Lower lobe of right lung (tissue), 2 donors: Measurements from ENCODE around the gene AMELY. TPM values are rescaled to one million over a fixed set of nuclear protein-coding genes. Genes with fewer than 3 reads are reported as not detected.

Experiments
- ATAC-seq, 2 donors: fragments of 200-7000 bp; cut with Tn5 transposase; one replicate each; pipeline ENCODE4 v1.9.1; 2020 to 2022; ENCODE audit warnings: mild to moderate bottlenecking in 2 of 2, moderate library complexity in 2 of 2
- DNase-seq: peaks from one replicate; pipeline ENCODE4 v3.0.0-alpha.2; 2020
- H3K27ac ChIP-seq: fragments of 200-600 bp; one replicate; pipeline ENCODE4 v1.8.0; 2022
- H3K27me3 ChIP-seq: fragments of 200-600 bp; one replicate; pipeline ENCODE4 v1.8.0; 2022; ENCODE audit warnings: low read depth
- H3K36me3 ChIP-seq: fragments of 200-600 bp; one replicate; pipeline ENCODE4 v1.8.0; 2022; ENCODE audit warnings: mild to moderate bottlenecking
- H3K4me1 ChIP-seq: fragments of 200-600 bp; one replicate; pipeline ENCODE4 v1.8.0; 2022
- H3K4me3 ChIP-seq: fragments of 200-600 bp; one replicate; pipeline ENCODE4 v1.8.0; 2022; ENCODE audit warnings: mild to moderate bottlenecking
- H3K9me3 ChIP-seq: fragments of 200-600 bp; one replicate; pipeline ENCODE4 v1.8.0; 2022
- intact Hi-C: fragments of 100-400 bp; cut with DNase I; formaldehyde crosslinking; loops from one replicate; pipeline ENCODE4 v1.11.0; 2022
- long read RNA-seq: library from polyadenylated mRNA; unstranded; transcript quantifications from one replicate; pipeline ENCODE4 v2.0.0, GENCODE V29; 2021
- total RNA-seq: library from RNA; stranded (reverse); fragmentation: NEBNext Ultra II Directional; extraction: Animal tissue kit (Norgen Biotek cat#: 25700); gene quantifications from one replicate; pipeline ENCODE4 v1.2.1, GENCODE V29; 2021
- TF ChIP-seq, protein P1 (sequence below): fragments of 200-600 bp; IDR thresholded peaks from one replicate; pipeline ENCODE4 v1.8.0; 2022; ENCODE audit warnings: antibody characterized with exemption, mild to moderate bottlenecking
- donor health status: DM: no; HTN: yes; CAD: no; lungs with severe emphysema.

Gene AMELY, protein sequence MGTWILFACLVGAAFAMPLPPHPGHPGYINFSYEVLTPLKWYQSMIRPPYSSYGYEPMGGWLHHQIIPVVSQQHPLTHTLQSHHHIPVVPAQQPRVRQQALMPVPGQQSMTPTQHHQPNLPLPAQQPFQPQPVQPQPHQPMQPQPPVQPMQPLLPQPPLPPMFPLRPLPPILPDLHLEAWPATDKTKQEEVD
- total RNA-seq, result not detected
- long read RNA-seq, result 0 reads

DNA sequence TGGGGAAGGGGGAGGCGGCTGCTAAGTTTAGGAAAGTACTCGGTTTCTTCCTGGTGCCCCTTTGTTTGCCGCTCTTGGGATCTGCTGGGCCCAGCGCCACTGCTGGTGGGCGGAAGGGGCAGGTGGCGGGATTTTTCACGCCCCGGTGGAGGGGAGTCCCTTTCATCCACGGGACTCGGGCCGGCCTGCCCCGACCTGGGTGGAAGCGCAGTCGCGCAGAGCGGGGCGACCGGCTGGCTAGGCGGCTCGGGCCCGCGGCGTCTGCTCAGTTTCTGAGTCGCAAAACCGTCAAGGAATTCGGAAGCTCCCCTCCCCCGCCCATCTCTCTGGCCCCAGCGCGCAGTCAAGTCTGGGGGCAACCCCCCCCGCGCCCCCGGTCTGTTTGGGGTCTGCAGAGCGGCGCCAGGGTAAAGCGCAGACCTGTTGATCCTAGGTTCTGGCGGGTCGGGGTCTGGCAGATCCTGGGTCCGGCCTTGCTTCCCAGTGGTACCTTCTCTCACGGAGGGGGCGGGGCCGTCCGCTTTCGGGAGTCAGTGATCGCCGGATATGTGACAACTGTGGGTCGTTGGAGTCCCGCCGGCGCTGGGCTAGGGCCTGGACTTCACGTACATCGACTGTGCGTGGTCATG, at the start of gene AMELY:
Gene AMELY, minus strand, starts transcription at position 500 of the 629 bp plus-strand sequence. CDS start 39,144 bp downstream, outside the sequence.
- H3K9me3 ChIP-seq, result no peaks in the 10 kb centered on the region
- H3K4me1 ChIP-seq, result peaks cover 4% of the 10 kb centered on the region
- no peak within 1 kb of the TSS for H3K27ac ChIP-seq
- peak within 1 kb of the TSS; percentile 48 for H3K4me3 ChIP-seq
- TF ChIP-seq, protein P1, sequence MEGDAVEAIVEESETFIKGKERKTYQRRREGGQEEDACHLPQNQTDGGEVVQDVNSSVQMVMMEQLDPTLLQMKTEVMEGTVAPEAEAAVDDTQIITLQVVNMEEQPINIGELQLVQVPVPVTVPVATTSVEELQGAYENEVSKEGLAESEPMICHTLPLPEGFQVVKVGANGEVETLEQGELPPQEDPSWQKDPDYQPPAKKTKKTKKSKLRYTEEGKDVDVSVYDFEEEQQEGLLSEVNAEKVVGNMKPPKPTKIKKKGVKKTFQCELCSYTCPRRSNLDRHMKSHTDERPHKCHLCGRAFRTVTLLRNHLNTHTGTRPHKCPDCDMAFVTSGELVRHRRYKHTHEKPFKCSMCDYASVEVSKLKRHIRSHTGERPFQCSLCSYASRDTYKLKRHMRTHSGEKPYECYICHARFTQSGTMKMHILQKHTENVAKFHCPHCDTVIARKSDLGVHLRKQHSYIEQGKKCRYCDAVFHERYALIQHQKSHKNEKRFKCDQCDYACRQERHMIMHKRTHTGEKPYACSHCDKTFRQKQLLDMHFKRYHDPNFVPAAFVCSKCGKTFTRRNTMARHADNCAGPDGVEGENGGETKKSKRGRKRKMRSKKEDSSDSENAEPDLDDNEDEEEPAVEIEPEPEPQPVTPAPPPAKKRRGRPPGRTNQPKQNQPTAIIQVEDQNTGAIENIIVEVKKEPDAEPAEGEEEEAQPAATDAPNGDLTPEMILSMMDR, result no peak
- peak in 1 of 2 donors; percentile 34 for ATAC-seq
- peak; percentile 50 for DNase-seq
- no peaks in the 10 kb centered on the region for H3K36me3 ChIP-seq
- peaks cover 8% of the 10 kb centered on the region for H3K27me3 ChIP-seq
- intact Hi-C loops, result no loop called here

DNA sequence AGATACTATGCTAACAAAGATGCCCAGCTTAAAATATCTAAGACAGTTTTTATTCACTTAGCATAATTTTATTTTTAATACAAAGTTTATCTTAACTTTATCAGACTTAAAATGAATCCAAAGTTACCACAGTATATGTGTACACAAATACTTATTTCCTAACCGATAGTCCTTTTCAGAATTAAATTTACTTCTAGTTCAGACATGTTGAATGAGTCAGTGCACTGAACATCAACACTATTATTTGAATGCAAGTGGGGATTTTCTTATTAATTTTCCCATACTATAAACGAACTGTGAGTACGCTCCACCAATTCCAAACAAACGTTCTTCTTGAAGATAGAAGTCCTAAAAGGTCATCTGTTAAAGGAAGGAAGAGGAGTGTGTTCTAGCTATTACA, 38.4 kb upstream of the AMELY start:
- DNase-seq (no peak), ATAC-seq (no peak)
- Histone ChIP-seq H3K36me3 (no peaks in the 10 kb centered on the region), H3K27me3 (no peaks in the 10 kb centered on the region), H3K9me3 (no peaks in the 10 kb centered on the region), H3K4me1 (no peaks in the 10 kb centered on the region), H3K27ac (no peak overlapping the region), H3K4me3 (no peak overlapping the region)
- intact Hi-C loops, result no loop called here
- TF ChIP-seq, protein P1, result no peak

GRCh38 chrY:6948378-6948777, 36.8 kb upstream of the AMELY start:
- Histone ChIP-seq H3K27me3 (no peaks in the 10 kb centered on the region), H3K27ac (no peak overlapping the region), H3K4me1 (no peaks in the 10 kb centered on the region), H3K9me3 (no peaks in the 10 kb centered on the region), H3K36me3 (no peaks in the 10 kb centered on the region), H3K4me3 (no peak overlapping the region)
- TF ChIP-seq, protein P1, result no peak
- ATAC-seq (no peak), DNase-seq (peak; percentile 45)
- intact Hi-C loops, result no loop called here

- H3K4me3 ChIP-seq, result no peak overlapping the region
- no peaks in the 10 kb centered on the region for H3K9me3 ChIP-seq
- no peaks in the 10 kb centered on the region for H3K4me1 ChIP-seq
- no peak for DNase-seq
- H3K27me3 ChIP-seq, result no peaks in the 10 kb centered on the region
- ATAC-seq, result no peak
- intact Hi-C loops, result no loop called here
- TF ChIP-seq, protein P1, result no peak
- H3K36me3 ChIP-seq, result no peaks in the 10 kb centered on the region
- H3K27ac ChIP-seq, result no peak overlapping the region
These were observed 36.1 kb upstream of the AMELY start for GRCh38 chrY:6947695-6948094.

GRCh38 chrY:6935497-6935896, 23.9 kb upstream of the AMELY start:
- intact Hi-C loops, result no loop called here
- no peak for ATAC-seq
- Histone ChIP-seq H3K4me1 (no peaks in the 10 kb centered on the region), H3K36me3 (no peaks in the 10 kb centered on the region), H3K27ac (no peak overlapping the region), H3K4me3 (no peak overlapping the region), H3K9me3 (no peaks in the 10 kb centered on the region), H3K27me3 (no peaks in the 10 kb centered on the region)
- DNase-seq, result no peak
- TF ChIP-seq, protein P1, result no peak
